ENCODE results near the gene RASSF1. TPM values are rescaled to one million over a fixed set of nuclear protein-coding genes. Genes with fewer than 3 reads are reported as not detected.
A peak's percentile ranks its signal among the peaks of the same experiment; 100 is the strongest.

Gene RASSF1
- total and polyA plus RNA-seq, 2 of the 8 experiments (the other 6 are each of a cell fraction or from before 2014, with no cell fraction given) = 10.3 to 15.7 TPM

DNA sequence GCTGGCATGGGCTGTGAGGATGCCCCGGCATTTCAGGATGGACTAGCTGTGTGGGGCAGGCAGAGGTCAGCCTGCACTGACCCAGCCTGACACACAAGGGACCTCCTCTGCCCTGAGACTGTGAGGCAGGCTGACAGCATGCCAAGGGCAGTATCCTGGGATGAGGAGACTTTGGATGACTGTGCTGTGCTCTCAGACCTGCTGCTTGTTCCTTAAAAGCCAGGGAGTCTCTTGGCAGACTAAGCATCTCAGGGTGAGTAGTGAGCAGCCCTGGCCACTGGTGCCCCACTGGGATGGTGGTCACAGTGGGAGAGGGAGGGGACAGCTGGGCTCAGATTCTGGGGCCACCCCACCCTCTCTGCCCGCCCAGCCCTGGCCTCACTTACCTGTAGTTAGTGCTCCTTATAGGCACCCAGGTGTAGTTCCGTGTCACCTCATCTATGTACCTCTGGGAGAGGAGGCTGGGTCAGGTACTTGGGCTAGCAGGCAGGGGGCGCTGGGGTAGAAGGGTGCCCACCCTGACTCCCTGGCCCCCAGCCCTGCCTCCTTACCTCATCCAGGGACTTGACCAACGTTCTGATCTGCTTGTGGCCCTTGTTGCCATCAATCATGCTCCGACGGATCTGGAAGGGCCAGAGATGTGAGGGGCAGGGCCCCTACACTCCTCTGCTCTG, 34.8 kb upstream of the RASSF1 start:
- Histone ChIP-seq H2BK5ac (ENCODE audit: low read depth, low read length) (0 out of 2 replicates have a peak overlapping the region, but pooled peaks have one; percentile 16), H3K9ac (replicated peaks in 1 of 4; ENCODE audit: extremely low read depth in 1 of 4, low read depth in 3 of 4, low read length in 3 of 4) (no peak overlapping the region), H3K4me1 (replicated peaks in 1 of 4; ENCODE audit: control insufficient read depth in 3 of 4, insufficient read depth in 4 of 4, low read length in 3 of 4) (peaks cover 0 to 34% (median 21%) of the 10 kb centered on the region in 4 experiments; a peak in 6 of 7 replicates), H2BK12ac (ENCODE audit: low read depth, low read length) (peak overlapping the region; percentile 90; the same call in 1 of the 2 replicates), H3K79me2 (ENCODE audit: control insufficient read depth in 1 of 2, insufficient read depth in 2 of 2, low read length in 2 of 2) (no peaks in the 10 kb centered on the region), H3K9me3 (ENCODE audit: insufficient read depth in 2 of 2, low read depth in 1 of 2, low read length in 1 of 2) (no peaks in the 10 kb centered on the region), H2BK120ac (replicated peaks; ENCODE audit: low read depth, low read length) (peak overlapping the region; percentile 55), H3K4ac (replicated peaks; ENCODE audit: insufficient read length, low read depth, low read length) (no peak overlapping the region), H4K91ac (replicated peaks; ENCODE audit: insufficient read length, low read length) (peak overlapping the region; percentile 91), H3K4me3 (ENCODE audit: extremely low read depth in 1 of 4, insufficient read depth in 2 of 4, low read depth in 3 of 4, low read length in 4 of 4) (no peak overlapping the region), H3K56ac (replicated peaks; ENCODE audit: insufficient read length, low read depth, low read length) (no peak overlapping the region), H3K14ac (ENCODE audit: insufficient read length) (no peak overlapping the region), H3K18ac (ENCODE audit: extremely low read depth, low read length) (no peak overlapping the region), H4K8ac (ENCODE audit: extremely low read depth, insufficient read depth, low read length) (peak overlapping the region; percentile 57; the same call in 1 of the 2 replicates), H2BK20ac (ENCODE audit: low read length) (0 out of 2 replicates have a peak overlapping the region, but pooled peaks have one; percentile 11), H4K5ac (ENCODE audit: insufficient read length, low read depth, low read length) (peak overlapping the region; percentile 12), H2AK5ac (ENCODE audit: low read depth, low read length) (peak overlapping the region; percentile 47; the same call in 1 of the 2 replicates), H3K27ac (ENCODE audit: low read depth, low read length) (no peak overlapping the region), H3K79me1 (ENCODE audit: low read depth, low read length) (no peaks in the 10 kb centered on the region), H2BK15ac (ENCODE audit: low read length) (no peak overlapping the region), H3K27me3 (replicated peaks in 1 of 4; ENCODE audit: control insufficient read depth in 3 of 4, extremely low read depth in 1 of 4, insufficient read depth in 3 of 4, low read length in 3 of 4) (no peaks in the 10 kb centered on the region; a peak in 1 of 7 replicates), H4K20me1 (replicated peaks in 1 of 2; ENCODE audit: control insufficient read depth in 1 of 2, insufficient read depth in 2 of 2, low read length in 2 of 2) (peaks cover 2 to 4% of the 10 kb centered on the region in 2 experiments), H3K4me2 (ENCODE audit: insufficient read depth in 1 of 2, low read depth in 2 of 2, low read length in 2 of 2) (no peak overlapping the region), H3K23me2 (ENCODE audit: low read depth, low read length) (0 out of 2 replicates have a peak, but pooled peaks cover 2% of the 10 kb centered on the region), H2AFZ (ENCODE audit: low read length) (no peak overlapping the region), H3K36me3 (ENCODE audit: control insufficient read depth in 2 of 4, insufficient read depth in 4 of 4, low read length in 3 of 4) (no peaks in the 10 kb centered on the region), H3K23ac (ENCODE audit: insufficient read length) (no peak overlapping the region)
- ChIA-PET CTCF (ENCODE audit: partially characterized antibody) (interaction anchor here (0.6 to 3.0 kb wide), 19 partner anchors 10 to 1619 kb away, joined by 3 to 12 read pairs (median 5); no protein-coding TSS in a partner anchor), POLR2A (ENCODE audit: partially characterized antibody) (interaction anchor here (0.7 to 1.4 kb wide), 5 partner anchors 10 to 111 kb away, joined by 3 to 5 read pairs (median 3); no protein-coding TSS in a partner anchor)
- FAIRE-seq = no peak
- 72% methylated on average over 7 of the region's 7 CpGs; no CpG with 5 or more reads in 1 of the 2 experiments for WGBS, 2 experiments (ENCODE audit: extremely low coverage in 1 of 2, insufficient coverage in 1 of 2, insufficient read length in 1 of 2, insufficient replicate concordance in 2 of 2, low coverage in 1 of 2, low lambda C conversion rate in 2 of 2, missing lambda C conversion rate in 1 of 2)
- no peak for DNase-seq (ENCODE audit: low read depth in 1 of 2, low spot score in 2 of 2)
- TF ChIP-seq, protein P1, sequence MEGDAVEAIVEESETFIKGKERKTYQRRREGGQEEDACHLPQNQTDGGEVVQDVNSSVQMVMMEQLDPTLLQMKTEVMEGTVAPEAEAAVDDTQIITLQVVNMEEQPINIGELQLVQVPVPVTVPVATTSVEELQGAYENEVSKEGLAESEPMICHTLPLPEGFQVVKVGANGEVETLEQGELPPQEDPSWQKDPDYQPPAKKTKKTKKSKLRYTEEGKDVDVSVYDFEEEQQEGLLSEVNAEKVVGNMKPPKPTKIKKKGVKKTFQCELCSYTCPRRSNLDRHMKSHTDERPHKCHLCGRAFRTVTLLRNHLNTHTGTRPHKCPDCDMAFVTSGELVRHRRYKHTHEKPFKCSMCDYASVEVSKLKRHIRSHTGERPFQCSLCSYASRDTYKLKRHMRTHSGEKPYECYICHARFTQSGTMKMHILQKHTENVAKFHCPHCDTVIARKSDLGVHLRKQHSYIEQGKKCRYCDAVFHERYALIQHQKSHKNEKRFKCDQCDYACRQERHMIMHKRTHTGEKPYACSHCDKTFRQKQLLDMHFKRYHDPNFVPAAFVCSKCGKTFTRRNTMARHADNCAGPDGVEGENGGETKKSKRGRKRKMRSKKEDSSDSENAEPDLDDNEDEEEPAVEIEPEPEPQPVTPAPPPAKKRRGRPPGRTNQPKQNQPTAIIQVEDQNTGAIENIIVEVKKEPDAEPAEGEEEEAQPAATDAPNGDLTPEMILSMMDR (IDR thresholded peaks at IDR 0.05; ENCODE audit: control extremely low read depth in 1 of 3, insufficient read depth in 1 of 3, low read depth in 1 of 3, low read length in 3 of 3) = peak in 2 of 3 experiments; percentile 55 to 60; a peak in 3 of 4 replicates
- TF ChIP-seq BCL11A (IDR thresholded peaks at IDR 0.05; ENCODE audit: low read depth in 2 of 2, low read length in 2 of 2) = no peak
- no peak for TF ChIP-seq ASH2L (IDR thresholded peaks at IDR 0.05; ENCODE audit: low read length)
- TF ChIP-seq RAD21 (IDR thresholded peaks at IDR 0.05 in 1 of 2, conservative IDR thresholded peaks at IDR 0.05 in 1 of 2; ENCODE audit: low read depth in 2 of 2, low read length in 2 of 2) = peak; percentile 37 to 50

Measured in H1 (cell line).